Measurements from ENCODE around the gene ATRN.
"Not testable (repeated sequence)": the region's sequence is repeated elsewhere in the genome, so short reads cannot be mapped to it uniquely, and the experiment has no call there.

ATRN gene

DNA sequence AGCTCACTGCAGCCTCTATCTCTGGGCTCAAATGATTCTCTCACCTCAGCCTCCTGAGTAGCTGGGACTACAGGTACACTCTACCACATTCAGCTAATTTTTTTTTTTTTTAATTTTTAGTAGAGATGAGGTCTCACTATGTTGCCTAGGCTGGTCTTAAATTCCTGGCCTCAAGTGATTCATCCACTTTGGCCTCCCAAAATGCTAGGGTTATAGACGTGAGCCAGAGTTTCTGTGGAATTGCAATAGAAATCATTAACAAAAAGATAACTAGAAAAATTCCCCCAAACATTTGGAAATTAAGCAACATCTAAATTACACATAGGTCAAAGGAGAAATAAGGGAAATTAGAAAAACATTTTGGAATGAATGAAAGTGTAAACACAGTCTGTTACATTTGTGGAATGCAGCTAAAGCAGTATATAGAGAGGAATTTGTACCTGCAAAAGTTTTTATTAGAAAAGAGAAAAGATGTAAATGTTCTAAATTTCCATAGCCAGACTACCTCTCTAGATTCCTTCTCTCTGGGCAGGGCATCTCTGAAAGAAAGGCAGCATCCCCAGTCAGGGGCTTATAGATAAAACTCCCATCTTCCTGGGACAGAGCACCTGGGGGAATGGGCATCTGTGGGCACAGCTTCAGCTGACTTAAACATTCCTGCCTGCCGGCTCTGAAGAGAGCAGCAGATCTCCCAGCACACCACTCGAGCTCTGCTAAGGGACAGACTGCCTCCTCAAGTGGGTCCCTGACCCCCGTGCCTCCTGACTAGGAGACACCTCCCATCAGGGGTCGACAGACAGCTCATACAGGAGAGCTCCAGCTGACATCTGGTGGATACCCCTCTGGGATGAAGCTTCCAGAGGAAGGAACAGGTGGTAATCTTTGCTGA, 51.3 kb downstream of the ATRN start:
- DNase-seq = no peak

DNA sequence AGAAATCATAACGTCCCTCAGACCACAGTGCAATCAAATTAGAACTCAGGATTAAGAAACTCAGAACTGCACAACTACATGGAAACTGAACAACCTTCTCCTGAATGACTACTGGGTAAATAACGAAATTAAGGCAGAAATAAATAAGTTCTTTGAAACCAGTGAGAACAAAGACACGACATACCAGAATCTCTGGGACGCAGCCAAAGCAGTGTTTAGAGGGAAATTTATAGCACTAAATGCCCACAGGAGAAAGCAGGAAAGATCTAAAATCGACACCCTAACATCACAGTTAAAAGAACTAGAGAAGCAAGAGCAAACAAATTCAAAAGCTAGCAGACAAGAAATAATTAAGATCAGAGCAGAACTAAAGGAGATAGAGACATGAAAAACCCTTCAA, 53.9 kb downstream of the ATRN start:
- not testable (repeated sequence) for DNase-seq

DNA sequence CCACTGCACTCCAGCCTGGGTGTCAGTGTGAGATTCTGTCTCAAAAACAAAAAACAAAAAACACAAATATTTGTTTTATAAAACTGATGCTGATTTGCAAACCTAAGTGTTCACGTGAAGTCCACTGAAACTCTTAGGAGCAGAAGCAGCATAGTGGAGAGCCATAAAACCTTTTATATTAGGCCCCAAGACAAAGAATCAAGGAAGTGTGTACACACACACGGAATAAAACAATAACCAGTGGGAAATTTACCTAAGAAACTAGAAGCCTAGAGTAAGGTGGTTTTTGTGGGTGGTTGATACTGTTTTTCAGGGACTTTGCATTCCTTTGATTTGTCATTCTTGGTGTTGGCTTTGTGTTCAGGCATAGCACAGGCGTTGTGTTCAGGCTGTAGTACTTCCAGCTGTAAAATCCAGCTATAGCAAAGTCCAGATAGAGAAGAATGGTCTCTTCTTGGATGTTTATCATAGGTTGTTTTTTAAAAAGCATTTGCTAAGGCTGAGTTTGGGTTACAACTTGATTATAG, 61.3 kb downstream of the ATRN start:
- no peak for DNase-seq

DNA sequence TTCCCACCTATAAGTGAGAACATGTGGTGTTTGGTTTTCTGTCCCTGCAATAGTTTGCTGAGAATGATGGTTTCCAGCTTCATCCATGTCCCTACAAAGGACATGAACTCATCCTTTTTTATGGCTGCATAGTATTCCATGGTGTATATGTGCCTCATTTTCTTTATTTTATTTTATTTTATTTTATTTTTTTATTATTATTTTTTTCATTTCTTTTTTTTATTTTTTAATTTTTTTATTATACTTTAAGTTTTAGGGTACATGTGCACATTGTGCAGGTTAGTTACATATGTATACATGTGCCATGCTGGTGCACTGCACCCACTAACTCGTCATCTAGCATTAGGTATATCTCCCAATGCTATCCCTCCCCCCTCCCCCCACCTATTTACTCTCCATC, 66.9 kb downstream of the ATRN start:
- DNase-seq = not testable (repeated sequence)

DNA sequence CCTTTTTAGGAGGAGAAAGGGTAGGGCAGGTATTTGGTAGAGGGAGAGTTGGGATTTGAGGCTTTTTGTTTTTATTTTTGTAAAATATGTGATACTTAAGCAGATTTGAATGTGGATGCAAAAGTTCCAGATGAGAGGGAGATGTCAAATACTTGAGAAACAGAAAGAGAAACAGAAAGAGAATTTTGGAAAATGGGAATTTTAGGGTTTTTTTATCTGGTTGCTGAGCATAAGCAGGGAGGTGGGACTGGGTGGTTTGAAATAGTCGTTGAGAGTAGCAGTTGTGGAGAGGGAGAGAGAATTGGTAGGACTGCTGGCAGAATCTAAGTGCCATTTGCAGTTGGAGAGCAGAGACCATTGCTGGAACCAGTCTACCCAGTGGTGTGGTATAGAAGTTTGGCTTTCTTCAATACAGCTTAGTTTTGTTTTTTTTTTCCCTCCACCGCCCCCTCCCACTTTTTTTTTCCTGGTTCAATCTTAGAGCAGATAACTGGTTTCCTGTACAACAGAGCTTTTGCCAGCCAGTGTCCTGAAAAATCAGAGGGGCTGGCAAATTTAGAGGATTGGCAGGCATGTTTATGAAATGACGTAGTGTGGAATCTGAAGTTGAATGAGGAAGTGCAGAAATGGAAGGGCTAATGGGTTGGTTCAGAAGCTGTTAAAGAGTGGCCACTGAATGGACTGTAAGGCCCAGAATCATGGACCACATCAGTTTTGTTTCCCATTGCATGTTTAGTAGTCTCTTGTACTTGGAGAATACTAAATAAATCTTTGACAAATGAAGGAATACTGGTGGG, 68.7 kb downstream of the ATRN start:
- no peak for DNase-seq

DNA sequence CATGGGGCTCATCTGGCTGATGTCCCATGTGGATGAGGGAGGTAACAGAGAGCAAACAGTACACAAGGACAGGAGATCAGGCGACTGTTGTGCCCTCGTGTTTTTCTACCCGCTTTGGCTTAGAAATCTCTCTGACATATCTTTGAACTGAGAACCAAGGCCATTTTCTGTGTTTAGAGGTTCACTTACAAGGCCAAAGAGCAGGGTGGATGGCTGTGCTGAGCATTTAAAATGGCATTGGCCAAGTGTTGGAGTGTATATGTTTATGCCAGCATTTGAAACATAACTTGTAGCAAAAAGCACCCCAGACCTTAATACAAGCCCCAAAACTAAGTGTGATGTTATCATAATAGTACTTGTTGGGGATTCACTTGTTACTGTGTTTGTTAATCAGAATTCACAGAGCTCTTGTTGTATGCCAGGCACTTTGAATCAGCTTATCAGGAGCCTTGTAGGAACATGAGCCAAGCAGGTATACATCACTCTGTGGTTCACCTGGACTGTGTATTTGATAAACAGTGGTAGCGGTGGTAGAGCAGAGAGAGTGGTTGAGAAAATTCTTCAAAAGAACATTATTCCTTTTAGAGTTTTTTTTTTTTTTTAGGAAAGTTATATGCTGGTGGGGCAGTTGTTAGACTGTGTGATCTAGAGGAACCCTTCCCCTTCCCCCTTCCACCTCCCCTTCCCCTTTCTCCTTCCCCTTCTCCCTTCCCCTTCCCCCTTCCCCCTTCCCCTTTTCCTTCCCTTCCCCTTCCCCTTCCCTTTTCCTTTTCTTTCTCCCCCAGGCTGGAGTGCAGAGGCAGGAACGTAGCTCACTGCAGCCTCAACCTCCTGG, 71.3 kb downstream of the ATRN start:
- no peak for DNase-seq

DNA sequence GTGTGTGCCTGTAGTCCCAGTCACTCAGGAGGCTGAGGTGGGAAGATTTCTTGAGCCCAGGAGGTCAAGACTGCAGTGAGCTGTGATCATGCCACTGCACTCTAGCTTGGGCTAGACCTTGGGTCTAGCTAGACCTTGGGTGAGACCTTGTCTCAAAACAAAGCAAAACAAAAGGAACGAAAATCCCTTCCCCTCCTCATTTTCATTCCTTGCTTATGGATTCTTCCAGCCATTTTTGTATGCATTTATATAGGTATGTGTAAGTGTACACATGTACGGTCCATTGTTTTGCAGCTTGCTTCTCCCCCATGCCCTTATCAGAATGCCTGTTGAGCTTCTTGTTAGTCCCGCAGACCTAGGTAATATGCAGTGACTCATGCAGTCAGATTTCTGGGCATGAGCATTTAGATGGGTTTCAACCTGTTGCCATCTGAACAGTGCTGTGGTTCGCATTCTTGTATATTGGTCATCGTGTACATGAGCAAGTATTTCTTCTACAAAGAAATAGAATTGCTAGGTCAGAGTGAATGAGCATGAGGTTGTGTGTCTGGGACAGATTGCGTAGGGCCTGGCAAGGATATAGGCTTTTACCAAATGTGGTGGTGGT, 73.2 kb downstream of the ATRN start:
- DNase-seq = no peak

DNA sequence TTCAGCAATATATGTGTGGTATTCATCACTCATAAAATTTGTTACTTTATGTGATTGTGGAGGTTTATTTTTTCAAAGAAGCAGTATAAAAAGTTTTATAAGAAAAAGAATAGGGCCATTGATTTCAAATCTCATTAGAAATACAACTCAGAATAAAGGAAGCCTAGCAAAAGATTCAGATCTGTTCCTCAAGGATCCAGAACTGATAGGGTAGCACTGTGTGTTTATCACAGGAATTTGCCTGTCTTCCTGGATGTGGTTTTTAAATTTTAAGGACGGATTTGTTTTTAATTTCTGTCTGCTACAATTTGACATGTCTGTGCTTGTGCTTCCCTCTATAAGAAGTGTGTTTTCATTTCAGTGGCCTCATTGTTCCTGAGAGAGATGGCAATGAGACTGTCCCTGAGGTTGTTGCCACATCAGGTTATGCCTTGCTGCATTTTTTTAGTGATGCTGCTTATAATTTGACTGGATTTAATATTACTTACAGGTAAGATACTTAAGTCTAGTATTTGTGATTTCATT, 74.6 kb downstream of the ATRN start:
- DNase-seq = no peak

DNA sequence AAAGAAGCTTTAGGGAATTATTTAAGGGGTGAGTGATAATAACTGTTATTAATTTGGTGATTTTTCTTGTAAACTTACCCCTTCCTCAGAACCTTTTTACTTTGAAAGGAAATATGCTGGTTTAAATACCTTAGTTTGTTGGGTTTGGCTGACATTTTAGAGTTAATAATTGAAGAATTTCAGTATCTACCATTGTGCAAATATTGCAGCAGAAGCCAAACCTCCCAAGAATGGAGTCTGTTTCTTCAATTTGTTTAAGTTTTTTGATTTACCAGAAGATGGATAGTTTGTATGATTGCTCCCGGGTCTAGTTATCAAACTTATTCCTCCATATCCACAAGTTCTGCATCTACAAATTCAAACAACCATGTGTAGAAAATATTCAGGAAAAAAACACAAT, 77.1 kb downstream of the ATRN start:
- DNase-seq = no peak

DNA sequence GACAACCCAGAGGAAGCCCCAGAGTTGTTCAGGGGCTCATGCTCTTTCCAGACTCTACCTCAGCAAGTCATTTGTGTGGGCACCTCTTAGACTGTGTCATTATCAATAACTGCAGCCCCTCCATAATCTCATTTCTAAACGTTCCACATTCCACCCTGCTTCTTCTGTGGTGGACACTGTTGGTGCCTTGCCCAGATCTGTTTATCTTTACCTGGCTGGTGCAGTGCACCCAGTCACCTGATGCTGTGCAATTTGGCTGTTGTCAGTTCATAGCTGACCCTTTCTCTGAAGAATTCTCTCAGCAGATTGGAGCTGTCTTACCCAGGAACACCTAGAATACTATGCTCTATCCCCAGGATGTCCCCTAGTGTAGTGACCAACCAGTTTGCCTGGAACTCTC, 80.0 kb downstream of the ATRN start:
- DNase-seq = no peak

DNA sequence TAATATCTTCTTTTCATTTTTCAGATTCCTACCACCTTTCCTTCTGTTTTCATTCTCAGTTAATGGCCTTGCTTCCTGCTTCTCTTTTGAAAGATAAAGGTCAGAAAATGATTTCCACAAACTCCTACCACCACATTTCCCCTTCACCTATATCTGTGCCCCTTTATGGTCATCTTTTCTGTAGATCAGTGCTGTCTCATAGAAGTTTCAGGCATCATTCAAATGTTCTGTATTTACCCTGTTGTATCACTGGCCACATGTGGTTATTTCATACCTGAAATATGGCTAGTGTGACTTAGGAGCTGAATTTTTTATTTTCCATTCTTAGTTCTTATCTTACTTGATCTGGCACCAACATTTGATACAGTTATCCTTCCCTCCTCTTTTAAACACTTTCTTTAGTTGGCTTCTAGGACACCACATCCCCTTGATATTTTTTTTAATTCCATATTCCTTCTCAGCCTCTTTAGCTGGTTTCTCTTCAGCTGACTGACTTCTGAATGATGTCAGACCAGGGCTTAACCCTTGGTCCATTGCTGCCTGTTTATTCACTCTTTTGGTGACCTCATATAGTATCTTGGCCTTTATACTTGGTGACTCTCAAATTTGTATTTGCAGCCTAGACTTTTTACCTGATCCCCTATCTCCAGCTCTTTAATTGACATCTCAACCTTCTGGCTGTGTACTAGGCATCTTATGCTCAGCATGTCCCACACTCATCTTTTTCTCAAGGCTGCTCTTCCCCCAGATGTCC, 81.0 kb downstream of the ATRN start:
- no peak for DNase-seq

DNA sequence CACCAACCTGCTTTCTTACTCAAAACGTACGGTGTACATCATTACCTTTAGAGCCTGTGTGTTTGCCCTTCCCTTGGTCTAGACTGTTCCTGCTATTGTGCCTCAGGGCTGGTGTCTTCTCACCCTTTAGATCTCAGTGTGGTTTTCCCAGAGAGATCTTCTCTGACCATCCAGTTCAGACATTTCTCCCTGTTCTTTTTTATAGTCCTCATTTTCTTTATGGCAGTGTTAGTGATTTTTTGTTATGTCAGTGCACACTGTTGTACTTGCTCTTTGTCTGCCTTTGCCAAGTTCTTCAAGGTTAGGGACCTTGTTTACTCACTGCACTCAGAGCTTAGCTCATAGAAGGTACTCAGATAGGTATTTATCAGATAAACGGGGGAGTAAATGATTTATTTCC, 82.8 kb downstream of the ATRN start:
- DNase-seq = no peak

DNA sequence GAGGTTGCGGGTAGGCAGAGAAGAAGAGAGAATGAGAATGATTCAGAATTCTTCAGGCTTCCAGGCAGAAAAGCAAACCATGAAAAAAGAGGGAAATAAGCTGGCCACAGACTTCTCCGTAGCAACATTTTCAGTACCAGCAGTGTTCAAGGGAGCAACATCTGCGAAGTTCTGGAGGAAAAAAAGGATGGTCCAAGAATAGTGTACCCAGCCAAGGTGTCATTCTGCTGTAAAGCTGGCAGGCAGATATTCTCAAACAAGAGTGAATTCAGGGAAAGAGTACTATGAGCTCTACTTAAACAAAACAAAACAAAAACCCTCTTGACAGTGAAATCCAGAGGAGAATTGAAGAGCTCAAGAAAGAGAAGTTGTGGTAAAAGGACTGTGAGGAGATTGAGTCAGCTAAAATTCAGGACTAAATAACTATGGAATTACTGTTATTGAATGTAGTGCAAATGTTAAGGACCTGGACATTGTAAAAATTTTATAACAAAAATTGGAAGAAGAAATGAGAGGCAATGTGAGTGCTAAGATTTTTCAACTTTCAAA, 86.5 kb downstream of the ATRN start:
- DNase-seq = no peak

DNA sequence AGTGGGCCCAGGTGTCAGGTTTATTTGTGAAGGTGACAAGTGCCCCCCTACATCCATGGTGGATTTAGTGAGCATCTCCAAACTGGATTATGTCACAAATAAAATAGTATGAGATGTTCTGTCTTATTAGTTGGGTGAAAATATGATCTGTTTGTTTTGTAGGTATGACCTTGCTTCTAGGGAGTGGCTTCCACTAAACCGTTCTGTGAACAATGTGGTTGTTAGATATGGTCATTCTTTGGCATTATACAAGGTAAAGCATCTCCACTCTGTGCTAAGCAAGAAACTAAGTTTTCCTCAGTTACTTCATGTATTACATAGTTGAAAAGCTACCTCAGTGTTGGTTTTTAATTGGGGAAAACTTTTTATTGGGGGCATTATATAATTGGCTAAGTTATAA, 88.4 kb downstream of the ATRN start:
- no peak for DNase-seq

DNA sequence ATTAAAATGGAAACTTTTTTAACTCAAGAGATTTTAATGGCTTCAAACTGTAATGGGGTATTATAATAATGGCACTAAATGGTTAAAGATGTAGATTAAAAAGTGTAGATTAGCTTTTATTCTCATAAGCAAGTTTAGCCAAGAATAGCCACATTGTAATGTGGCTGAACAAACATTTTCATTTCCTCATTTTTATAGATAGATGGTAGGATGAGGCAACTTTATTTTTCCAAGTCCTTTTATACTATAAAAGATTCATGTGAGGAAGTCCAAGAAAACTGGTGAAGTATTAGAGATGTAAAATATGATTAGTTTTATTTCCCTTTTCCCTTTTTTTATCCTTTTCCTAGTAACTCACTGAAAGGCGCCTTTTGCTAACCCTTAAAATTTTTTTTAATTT, 88.8 kb downstream of the ATRN start:
- DNase-seq = no peak

DNA sequence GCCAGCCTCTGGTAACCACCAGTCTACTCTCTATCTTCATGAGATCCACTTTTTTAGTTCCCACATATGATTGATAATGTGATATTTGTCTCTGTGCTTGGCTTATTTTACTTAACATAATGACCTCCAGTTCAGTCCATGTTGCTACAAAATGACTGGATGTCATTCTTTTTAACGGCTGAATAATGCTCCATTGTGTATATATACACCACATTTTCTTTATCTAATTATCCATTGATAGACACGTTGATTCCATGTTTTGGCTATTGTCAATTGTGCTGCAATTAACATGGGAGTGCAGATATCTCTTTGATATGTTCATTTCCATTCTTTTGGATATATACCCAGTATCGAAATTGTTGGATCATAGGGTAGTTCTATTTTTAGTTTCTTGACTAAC, 89.3 kb downstream of the ATRN start:
- no peak for DNase-seq

DNA sequence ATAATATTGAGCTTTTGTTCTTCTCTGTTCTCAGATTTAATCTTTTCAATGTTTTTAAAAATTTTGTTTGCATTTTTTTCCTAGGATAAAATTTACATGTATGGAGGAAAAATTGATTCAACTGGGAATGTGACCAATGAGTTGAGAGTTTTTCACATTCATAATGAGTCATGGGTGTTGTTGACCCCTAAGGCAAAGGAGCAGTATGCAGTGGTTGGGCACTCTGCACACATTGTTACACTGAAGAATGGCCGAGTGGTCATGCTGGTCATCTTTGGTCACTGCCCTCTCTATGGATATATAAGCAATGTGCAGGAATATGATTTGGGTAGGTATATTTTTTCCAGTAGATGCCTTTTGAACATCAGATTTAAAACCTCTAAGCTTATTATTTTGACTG, 89.8 kb downstream of the ATRN start:
- no peak for DNase-seq

DNA sequence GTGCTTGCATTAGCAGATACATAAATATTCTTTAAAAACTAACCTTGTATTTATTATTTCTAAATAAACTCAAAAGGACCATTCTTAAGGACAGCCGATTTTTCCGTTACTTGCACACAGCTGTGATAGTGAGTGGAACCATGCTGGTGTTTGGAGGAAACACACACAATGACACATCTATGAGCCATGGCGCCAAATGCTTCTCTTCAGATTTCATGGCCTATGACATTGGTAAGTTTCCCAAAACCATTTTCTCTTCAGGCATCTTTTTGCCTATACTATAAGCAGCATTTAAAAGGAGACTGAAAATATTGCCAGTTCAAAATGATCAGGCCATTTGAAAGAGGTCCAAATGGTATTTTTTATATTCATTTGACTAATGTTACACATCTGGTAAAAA, 92.3 kb downstream of the ATRN start:
- DNase-seq = no peak

DNA sequence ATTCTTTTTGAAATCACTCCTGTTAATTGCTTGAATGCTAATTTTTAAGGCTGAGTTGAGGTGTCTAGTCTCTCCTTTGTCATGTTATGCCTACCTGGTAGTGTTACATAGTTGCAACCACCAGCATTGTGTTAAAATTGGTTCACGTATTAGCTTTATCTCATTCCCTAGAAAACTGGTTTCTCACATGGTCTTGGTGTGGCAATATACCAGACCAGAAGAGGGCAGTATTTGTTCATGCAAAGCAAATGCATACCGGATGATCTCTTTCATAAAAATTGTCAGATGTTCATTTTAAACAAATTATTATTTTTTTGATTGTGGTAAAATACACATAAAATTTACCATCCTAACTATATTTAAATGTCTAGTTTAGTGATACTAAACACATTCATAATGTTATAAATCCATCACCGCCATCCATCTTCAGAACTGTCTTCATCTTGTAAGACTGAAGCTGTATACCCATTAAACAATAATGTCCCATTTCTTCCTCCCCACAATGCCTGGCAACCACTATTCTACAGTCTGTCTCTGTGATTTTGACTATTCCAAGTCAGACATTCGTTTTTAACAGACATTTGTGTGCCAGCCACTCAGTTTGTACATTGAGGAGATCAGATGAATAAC, 92.8 kb downstream of the ATRN start:
- DNase-seq = no peak

DNA sequence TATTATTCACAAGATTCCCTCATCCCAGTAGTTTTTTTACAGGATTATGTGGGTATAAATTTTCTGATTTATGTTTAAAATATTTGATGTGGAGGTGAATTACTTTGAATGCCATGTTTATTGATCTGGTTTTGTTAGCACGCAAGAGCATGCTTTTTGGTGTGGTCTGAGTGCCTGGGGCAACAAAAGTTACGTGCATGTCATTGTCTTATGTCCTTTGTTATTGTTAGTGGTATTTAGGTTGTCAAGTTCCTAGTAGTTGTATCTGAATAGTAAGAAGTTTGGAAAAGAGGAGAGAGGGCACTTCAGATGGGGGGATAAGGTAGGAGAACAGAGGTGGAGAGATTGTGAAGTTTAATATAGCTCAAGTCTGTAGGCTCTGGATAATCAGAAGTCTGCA, 95.0 kb downstream of the ATRN start:
- no peak for DNase-seq

DNA sequence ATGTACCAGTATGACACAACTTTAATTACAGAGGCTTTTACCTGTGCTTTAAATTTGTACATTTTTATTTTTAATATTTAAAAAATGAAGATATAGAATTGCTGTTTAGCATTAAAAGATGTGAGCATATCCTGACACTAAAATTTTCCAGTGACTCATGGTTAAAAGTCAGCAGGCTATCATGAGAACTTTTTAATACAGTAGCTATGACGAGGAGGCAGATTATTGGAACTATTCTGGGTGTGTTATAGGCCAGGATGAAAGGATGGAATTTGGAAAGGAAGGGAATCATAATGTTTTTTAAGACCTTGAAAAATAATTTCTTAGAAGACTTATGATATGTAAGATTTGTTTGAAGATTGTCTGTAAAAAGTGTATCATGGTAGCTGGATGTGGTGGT, 101.3 kb downstream of the ATRN start:
- DNase-seq = no peak
